Astrocyte (in vitro differentiated cells and primary cell): ENCODE data around the gene ENKD1.

Experiments
- CTCF ChIP-seq: IDR thresholded peaks from 2 replicates; pipeline ENCODE4 v1.5.1; 2011; ENCODE audit warnings: low read depth, mild to moderate bottlenecking, inconsistent platforms, low read length, moderate library complexity; ENCODE audit not compliant: insufficient read depth
- EZH2 ChIP-seq: IDR thresholded peaks from 2 replicates; pipeline ENCODE4 v1.6.1; 2012; ENCODE audit warnings: mild to moderate bottlenecking, low read length, inconsistent platforms; ENCODE audit not compliant: insufficient read depth

- TF ChIP-seq CTCF (no peak), EZH2 (no peak)
These were observed 7.4 kb upstream of the ENKD1 start for GRCh38 chr16:67673712-67674580.
